Large intestine (tissue), 3 donors: ENCODE data around the gene RMND5B. TPM values are rescaled to one million over a fixed set of nuclear protein-coding genes. Genes with fewer than 3 reads are reported as not detected.

Experiments
- DNase-seq, 2 donors: peaks; one replicate each; pipeline versions ENCODE4 v3.0.0 to v3.0.0-alpha.2; 2013
- H3K27ac ChIP-seq: one replicate; pipeline ENCODE4 v1.5.1; 2013; ENCODE audit warnings: low read length
- H3K27me3 ChIP-seq: 2 replicates; pipeline ENCODE4 v1.6.1; 2013; ENCODE audit warnings: low read length; ENCODE audit not compliant: control insufficient read depth, insufficient read depth
- H3K36me3 ChIP-seq: 2 replicates; pipeline ENCODE4 v1.6.1; 2013; ENCODE audit warnings: low read length; ENCODE audit not compliant: control insufficient read depth, insufficient read depth
- H3K4me1 ChIP-seq: one replicate; pipeline ENCODE4 v1.6.1; 2013; ENCODE audit warnings: low read length; ENCODE audit not compliant: control insufficient read depth, insufficient read depth
- H3K4me3 ChIP-seq: one replicate; pipeline ENCODE4 v1.5.1; 2013; ENCODE audit warnings: low read length
- H3K9me3 ChIP-seq: one replicate; pipeline ENCODE4 v1.6.1; 2013; ENCODE audit warnings: mild to moderate bottlenecking, low read depth, low read length, moderate library complexity; ENCODE audit not compliant: control insufficient read depth
- WGBS: methylation state at CpG from one replicate; pipeline ENCODE4 v1.1.5; 2013; ENCODE audit warnings: low lambda C conversion rate; ENCODE audit not compliant: insufficient coverage; 5-methylcytosine and 5-hydroxymethylcytosine counted together
- polyA plus RNA-seq: library from polyadenylated mRNA; unstranded; fragments of 120-200 nt; gene quantifications from one replicate; pipeline ENCODE4 v1.2.1, GENCODE V29; 2013

Gene RMND5B
- polyA plus RNA-seq, 1 donor = 28.9 TPM

GRCh38 chr5:178098685-178099084 lies 32.1 kb upstream of the RMND5B start:
- Histone ChIP-seq H3K4me3 (no peak overlapping the region), H3K36me3 (no peaks in the 10 kb centered on the region), H3K4me1 (no peaks in the 10 kb centered on the region), H3K27ac (no peak overlapping the region), H3K9me3 (no peaks in the 10 kb centered on the region), H3K27me3 (no peaks in the 10 kb centered on the region)
- whole genome bisulfite sequencing = 83% methylated on average over 3 of the region's 7 CpGs
- DNase-seq = no peak

GRCh38 chr5:178103612-178104011 lies 27.2 kb upstream of the RMND5B start:
- no peak overlapping the region for H3K27ac ChIP-seq
- H3K36me3 ChIP-seq = no peaks in the 10 kb centered on the region
- H3K4me1 ChIP-seq = no peaks in the 10 kb centered on the region
- no peak overlapping the region for H3K4me3 ChIP-seq
- WGBS = no CpG with 5 or more reads among the region's 12 CpGs
- H3K27me3 ChIP-seq = peaks cover 6% of the 10 kb centered on the region
- H3K9me3 ChIP-seq = no peaks in the 10 kb centered on the region
- DNase-seq = no peak

GRCh38 chr5:178104492-178104891 lies 26.3 kb upstream of the RMND5B start:
- Histone ChIP-seq H3K36me3 (no peaks in the 10 kb centered on the region), H3K4me3 (no peak overlapping the region), H3K4me1 (no peaks in the 10 kb centered on the region), H3K27me3 (peaks cover 6% of the 10 kb centered on the region), H3K9me3 (no peaks in the 10 kb centered on the region), H3K27ac (no peak overlapping the region)
- no peak for DNase-seq
- no CpG with 5 or more reads among the region's 5 CpGs for WGBS

DNA sequence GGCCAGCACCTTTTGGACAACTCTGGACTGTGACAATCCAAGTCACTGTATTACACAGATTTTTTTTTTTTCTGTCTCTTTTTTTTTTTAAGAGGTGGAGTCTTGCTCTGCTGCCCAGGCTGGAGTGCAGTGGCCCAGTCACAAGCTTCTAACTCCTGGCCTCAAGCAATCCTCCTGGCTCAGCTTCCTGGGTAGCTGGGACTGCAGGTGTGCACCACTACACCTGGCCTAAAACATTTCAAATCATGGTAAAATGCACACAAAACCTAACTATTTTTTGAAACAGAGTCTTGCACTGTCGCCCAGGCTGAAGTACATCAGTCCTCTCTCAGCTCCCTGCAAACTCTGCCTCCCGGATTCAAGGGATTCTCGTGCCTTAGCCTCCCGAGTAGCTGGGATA lies 24.7 kb upstream of the RMND5B start:
- no peaks in the 10 kb centered on the region for H3K36me3 ChIP-seq
- no peak for DNase-seq
- no peaks in the 10 kb centered on the region for H3K9me3 ChIP-seq
- no CpG with 5 or more reads among the region's 4 CpGs for WGBS
- no peak overlapping the region for H3K27ac ChIP-seq
- H3K4me1 ChIP-seq = no peaks in the 10 kb centered on the region
- H3K27me3 ChIP-seq = peaks cover 11% of the 10 kb centered on the region
- H3K4me3 ChIP-seq = no peak overlapping the region

DNA sequence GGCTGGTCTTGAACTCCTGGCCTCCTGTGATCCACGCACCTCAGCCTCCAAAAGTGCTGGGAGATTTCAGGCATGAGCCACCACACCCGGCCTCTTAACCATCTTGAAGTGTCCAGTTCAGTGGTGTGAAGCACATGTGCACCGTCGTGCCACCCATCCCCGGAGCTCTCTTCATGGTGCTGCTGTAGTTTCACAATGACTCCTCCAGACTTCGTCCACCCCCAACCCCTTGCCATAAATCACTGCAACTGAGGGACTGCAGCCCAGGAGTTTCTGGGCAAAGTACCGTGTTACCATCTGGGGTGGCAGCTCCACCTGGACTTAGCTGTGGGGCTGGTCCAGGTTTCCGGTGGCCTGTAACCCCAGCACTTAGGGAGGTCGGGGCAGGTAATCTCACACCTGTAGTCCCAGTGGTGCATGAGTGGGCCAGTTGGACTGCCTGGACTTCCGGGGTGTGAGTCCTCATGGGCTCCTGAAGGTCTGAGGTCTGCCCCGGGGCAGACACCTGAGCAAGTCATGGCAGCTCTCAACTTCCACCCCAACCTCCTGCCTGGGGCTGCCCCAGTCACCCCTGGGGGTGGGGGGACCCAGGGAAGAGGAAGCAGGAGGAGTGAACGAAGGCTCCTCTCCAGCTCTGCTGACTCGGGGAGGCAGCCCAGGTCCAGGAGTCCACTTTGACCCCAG lies 24.1 kb upstream of the RMND5B start:
- no CpG with 5 or more reads among the region's 13 CpGs for WGBS
- H3K4me3 ChIP-seq = no peak overlapping the region
- no peaks in the 10 kb centered on the region for H3K9me3 ChIP-seq

DNA sequence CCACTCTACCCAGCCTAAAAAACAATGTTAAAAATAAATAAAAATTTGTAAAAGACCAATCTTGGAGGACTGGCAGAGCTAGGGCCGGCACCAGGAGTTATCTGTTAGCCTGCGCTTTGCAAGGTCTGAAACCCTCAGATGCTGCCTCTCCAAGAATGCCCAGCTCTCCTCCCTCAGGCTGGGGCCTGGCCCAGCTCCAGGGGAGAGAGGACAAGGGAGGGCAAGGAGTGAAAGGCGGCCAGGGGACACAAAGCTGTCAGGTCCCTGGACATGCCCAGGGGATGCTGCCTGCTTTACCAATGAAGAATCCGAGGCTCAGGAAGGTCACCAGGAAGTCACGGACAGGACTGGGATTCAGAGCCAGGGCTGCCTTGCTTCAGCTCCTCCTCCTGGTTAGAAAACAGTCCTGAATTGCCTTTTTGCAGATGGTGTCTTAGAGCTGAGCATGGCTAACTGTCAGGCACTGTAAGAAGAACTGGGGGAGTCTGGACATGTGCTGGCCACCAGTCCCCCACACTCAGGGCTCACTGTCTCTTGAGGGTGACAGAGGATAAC lies 23.0 kb upstream of the RMND5B start:
- no peaks in the 10 kb centered on the region for H3K36me3 ChIP-seq
- H3K4me3 ChIP-seq = no peak overlapping the region
- H3K27me3 ChIP-seq = peaks cover 22% of the 10 kb centered on the region
- no peak for DNase-seq
- no peak overlapping the region for H3K27ac ChIP-seq
- H3K4me1 ChIP-seq = no peaks in the 10 kb centered on the region
- peaks cover 3% of the 10 kb centered on the region for H3K9me3 ChIP-seq
- 28% methylated on average over 2 of the region's 5 CpGs for WGBS

More for the DNA sequence above, 24.1 kb upstream of the RMND5B start:
- no peaks in the 10 kb centered on the region for H3K4me1 ChIP-seq
- no peak overlapping the region for H3K27ac ChIP-seq
- H3K36me3 ChIP-seq = no peaks in the 10 kb centered on the region
- no peak for DNase-seq
- H3K27me3 ChIP-seq = peaks cover 12% of the 10 kb centered on the region

- Histone ChIP-seq H3K4me1 (no peaks in the 10 kb centered on the region), H3K36me3 (no peaks in the 10 kb centered on the region), H3K27me3 (peaks cover 25% of the 10 kb centered on the region), H3K4me3 (no peak overlapping the region), H3K9me3 (peaks cover 3% of the 10 kb centered on the region), H3K27ac (no peak overlapping the region)
- WGBS = no CpG with 5 or more reads among the region's 7 CpGs
- no peak for DNase-seq
Measured at GRCh38 chr5:178108446-178108845, 22.4 kb upstream of the RMND5B start.

GRCh38 chr5:178108966-178109365 lies 21.8 kb upstream of the RMND5B start:
- H3K27me3 ChIP-seq = peaks cover 28% of the 10 kb centered on the region
- no peaks in the 10 kb centered on the region for H3K4me1 ChIP-seq
- no peaks in the 10 kb centered on the region for H3K36me3 ChIP-seq
- H3K9me3 ChIP-seq = peaks cover 3% of the 10 kb centered on the region
- H3K4me3 ChIP-seq = no peak overlapping the region
- H3K27ac ChIP-seq = no peak overlapping the region
- DNase-seq = no peak

DNA sequence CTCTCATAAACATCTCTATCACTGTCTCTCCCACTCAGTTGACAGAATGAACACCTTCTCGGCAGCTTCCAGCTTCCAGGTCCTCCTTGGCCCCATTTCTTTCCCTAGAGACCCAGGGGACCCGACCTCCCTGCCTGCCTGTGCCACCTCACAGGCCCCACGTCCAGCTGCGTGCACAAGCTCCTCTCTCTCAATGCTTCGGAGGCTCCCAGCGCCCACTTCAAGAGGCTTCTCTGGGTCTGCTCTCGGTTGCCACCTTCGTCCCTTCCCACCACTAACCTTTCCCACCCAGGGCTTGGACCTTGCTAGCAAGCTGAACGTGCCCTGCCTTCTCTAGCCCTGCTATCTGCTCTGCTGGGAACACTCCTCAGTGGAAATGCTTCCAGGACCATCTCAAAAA lies 20.3 kb upstream of the RMND5B start:
- Histone ChIP-seq H3K9me3 (peaks cover 3% of the 10 kb centered on the region), H3K4me1 (no peaks in the 10 kb centered on the region), H3K27me3 (peaks cover 44% of the 10 kb centered on the region), H3K4me3 (no peak overlapping the region), H3K36me3 (no peaks in the 10 kb centered on the region), H3K27ac (no peak overlapping the region)
- 67% methylated on average over 1 of the region's 9 CpGs for WGBS
- no peak for DNase-seq

DNA sequence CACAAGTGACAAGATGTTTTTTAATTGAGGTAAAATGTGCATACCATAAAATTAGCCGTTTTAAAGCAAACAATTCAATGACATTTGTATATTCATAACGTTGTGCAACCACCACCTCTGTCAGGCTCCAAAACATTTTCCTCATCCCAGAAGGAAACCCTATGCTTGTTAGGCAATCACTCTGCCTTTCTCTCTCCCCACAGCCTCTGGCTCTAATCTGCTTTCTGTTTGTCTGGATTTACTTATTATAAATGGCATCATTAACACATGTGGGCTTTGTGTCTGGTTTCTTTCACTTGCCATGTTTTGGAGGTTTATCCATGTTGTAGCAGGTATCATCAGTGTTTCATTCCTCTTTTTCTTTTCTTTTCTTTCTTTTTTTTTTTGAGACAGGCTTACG lies 18.9 kb upstream of the RMND5B start:
- 88% methylated on average over 1 of the region's 3 CpGs for WGBS
- Histone ChIP-seq H3K27me3 (peaks cover 57% of the 10 kb centered on the region), H3K4me3 (no peak overlapping the region), H3K27ac (no peak overlapping the region), H3K4me1 (no peaks in the 10 kb centered on the region), H3K36me3 (no peaks in the 10 kb centered on the region), H3K9me3 (peaks cover 3% of the 10 kb centered on the region)
- DNase-seq = no peak

GRCh38 chr5:178112545-178112944 lies 18.3 kb upstream of the RMND5B start:
- H3K4me3 ChIP-seq = no peak overlapping the region
- H3K9me3 ChIP-seq = peaks cover 3% of the 10 kb centered on the region
- H3K4me1 ChIP-seq = no peaks in the 10 kb centered on the region
- no peak for DNase-seq
- no peaks in the 10 kb centered on the region for H3K36me3 ChIP-seq
- 100% methylated on average over 1 of the region's 5 CpGs for WGBS
- H3K27ac ChIP-seq = no peak overlapping the region
- peaks cover 61% of the 10 kb centered on the region for H3K27me3 ChIP-seq
